HEK293 (cell line): ENCODE data around the gene TCF7L2.

Source experiments
- CTCF ChIP-seq: fragments of 450-650 bp; formaldehyde crosslinking; IDR thresholded peaks from 2 replicates; pipeline ENCODE4 v1.5.1; 2016; ENCODE audit warnings: missing biosample characterization, missing genetic modification characterization
- KLF16 ChIP-seq: fragments of 450-650 bp; formaldehyde crosslinking; IDR thresholded peaks from 2 replicates; pipeline ENCODE4 v1.5.1; 2017; ENCODE audit warnings: missing biosample characterization, missing genetic modification characterization
- KLF9 ChIP-seq: fragments of 450-650 bp; formaldehyde crosslinking; IDR thresholded peaks from 2 replicates; pipeline ENCODE4 v1.5.1; 2016; ENCODE audit warnings: missing biosample characterization, missing genetic modification characterization, low read depth
- SP3 ChIP-seq: fragments of 450-650 bp; formaldehyde crosslinking; IDR thresholded peaks from 2 replicates; pipeline ENCODE4 v1.5.1; 2016; ENCODE audit warnings: missing biosample characterization, missing genetic modification characterization
- ZFP69B ChIP-seq: fragments of 450-650 bp; formaldehyde crosslinking; IDR thresholded peaks from 2 replicates; pipeline ENCODE4 v1.5.1; 2016; ENCODE audit warnings: missing biosample characterization, missing genetic modification characterization
- ZNF239 ChIP-seq: fragments of 450-650 bp; formaldehyde crosslinking; IDR thresholded peaks from 2 replicates; pipeline ENCODE4 v1.5.1; 2016; ENCODE audit warnings: missing biosample characterization, missing genetic modification characterization
- ZNF433 ChIP-seq: fragments of 450-650 bp; formaldehyde crosslinking; IDR thresholded peaks from 2 replicates; pipeline ENCODE4 v1.5.1; 2016; ENCODE audit warnings: missing biosample characterization, missing genetic modification characterization, low read depth
- ZNF501 ChIP-seq: fragments of 450-650 bp; formaldehyde crosslinking; IDR thresholded peaks from 2 replicates; pipeline ENCODE4 v1.5.1; 2016; ENCODE audit warnings: missing biosample characterization, missing genetic modification characterization
- ZNF639 ChIP-seq: fragments of 450-650 bp; formaldehyde crosslinking; IDR thresholded peaks from 2 replicates; pipeline ENCODE4 v1.5.1; 2016; ENCODE audit warnings: missing biosample characterization, missing genetic modification characterization
- ZNF707 ChIP-seq: fragments of 450-650 bp; formaldehyde crosslinking; IDR thresholded peaks from 2 replicates; pipeline ENCODE4 v1.5.1; 2016; ENCODE audit warnings: missing biosample characterization, missing genetic modification characterization
- TF ChIP-seq, protein P1 (sequence below): fragments of 450-650 bp; formaldehyde crosslinking; IDR thresholded peaks from 2 replicates; pipeline ENCODE4 v1.5.1; 2017; ENCODE audit warnings: missing biosample characterization, missing genetic modification characterization
- TF ChIP-seq, protein P2 (sequence below): fragments of 450-650 bp; formaldehyde crosslinking; IDR thresholded peaks from 2 replicates; pipeline ENCODE4 v1.5.1; 2016; ENCODE audit warnings: missing biosample characterization, missing genetic modification characterization

DNA sequence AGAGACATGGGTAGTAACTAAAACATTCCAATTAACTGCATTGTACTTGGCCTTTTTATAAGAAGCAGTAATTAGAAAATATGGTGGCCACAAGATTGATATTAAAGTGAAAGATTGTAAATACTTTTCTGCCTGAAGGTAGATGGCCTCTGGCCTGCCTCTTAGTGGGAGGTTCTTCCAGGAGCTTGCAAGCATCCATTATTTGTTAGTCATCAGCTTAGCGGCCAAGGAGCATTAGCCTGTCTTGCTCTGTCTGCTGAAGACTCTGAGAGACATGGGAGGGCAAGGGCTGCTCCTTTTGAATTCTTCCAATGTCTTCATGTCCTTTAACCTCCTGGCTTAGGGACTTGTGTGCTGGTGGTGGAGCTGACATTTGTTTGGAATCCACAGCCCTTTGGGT is 80.4 kb downstream of the TCF7L2 start:
- TF ChIP-seq ZNF639 (tag by site-specific recombination) (no peak), CTCF (tag by site-specific recombination) (no peak), ZNF239 (no peak), SP3 (tag by site-specific recombination) (no peak), ZNF433 (tag by site-specific recombination) (no peak), ZNF707 (tag by site-specific recombination) (no peak), ZFP69B (tag by site-specific recombination) (no peak), KLF16 (tag by site-specific recombination) (no peak), ZNF501 (tag by site-specific recombination) (no peak), KLF9 (no peak)
- TF ChIP-seq, protein P1, sequence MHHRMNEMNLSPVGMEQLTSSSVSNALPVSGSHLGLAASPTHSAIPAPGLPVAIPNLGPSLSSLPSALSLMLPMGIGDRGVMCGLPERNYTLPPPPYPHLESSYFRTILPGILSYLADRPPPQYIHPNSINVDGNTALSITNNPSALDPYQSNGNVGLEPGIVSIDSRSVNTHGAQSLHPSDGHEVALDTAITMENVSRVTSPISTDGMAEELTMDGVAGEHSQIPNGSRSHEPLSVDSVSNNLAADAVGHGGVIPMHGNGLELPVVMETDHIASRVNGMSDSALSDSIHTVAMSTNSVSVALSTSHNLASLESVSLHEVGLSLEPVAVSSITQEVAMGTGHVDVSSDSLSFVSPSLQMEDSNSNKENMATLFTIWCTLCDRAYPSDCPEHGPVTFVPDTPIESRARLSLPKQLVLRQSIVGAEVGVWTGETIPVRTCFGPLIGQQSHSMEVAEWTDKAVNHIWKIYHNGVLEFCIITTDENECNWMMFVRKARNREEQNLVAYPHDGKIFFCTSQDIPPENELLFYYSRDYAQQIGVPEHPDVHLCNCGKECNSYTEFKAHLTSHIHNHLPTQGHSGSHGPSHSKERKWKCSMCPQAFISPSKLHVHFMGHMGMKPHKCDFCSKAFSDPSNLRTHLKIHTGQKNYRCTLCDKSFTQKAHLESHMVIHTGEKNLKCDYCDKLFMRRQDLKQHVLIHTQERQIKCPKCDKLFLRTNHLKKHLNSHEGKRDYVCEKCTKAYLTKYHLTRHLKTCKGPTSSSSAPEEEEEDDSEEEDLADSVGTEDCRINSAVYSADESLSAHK (tag by site-specific recombination), result no peak
- TF ChIP-seq, protein P2, sequence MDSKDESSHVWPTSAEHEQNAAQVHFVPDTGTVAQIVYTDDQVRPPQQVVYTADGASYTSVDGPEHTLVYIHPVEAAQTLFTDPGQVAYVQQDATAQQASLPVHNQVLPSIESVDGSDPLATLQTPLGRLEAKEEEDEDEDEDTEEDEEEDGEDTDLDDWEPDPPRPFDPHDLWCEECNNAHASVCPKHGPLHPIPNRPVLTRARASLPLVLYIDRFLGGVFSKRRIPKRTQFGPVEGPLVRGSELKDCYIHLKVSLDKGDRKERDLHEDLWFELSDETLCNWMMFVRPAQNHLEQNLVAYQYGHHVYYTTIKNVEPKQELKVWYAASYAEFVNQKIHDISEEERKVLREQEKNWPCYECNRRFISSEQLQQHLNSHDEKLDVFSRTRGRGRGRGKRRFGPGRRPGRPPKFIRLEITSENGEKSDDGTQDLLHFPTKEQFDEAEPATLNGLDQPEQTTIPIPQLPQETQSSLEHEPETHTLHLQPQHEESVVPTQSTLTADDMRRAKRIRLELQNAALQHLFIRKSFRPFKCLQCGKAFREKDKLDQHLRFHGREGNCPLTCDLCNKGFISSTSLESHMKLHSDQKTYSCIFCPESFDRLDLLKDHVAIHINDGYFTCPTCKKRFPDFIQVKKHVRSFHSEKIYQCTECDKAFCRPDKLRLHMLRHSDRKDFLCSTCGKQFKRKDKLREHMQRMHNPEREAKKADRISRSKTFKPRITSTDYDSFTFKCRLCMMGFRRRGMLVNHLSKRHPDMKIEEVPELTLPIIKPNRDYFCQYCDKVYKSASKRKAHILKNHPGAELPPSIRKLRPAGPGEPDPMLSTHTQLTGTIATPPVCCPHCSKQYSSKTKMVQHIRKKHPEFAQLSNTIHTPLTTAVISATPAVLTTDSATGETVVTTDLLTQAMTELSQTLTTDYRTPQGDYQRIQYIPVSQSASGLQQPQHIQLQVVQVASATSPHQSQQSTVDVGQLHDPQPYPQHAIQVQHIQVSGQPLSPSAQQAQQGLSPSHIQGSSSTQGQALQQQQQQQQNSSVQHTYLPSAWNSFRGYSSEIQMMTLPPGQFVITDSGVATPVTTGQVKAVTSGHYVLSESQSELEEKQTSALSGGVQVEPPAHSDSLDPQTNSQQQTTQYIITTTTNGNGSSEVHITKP (tag by site-specific recombination), result no peak
